ENCODE results near the gene TBC1D10A.

GRCh38 chr22:30251711-30252110, 75.0 kb downstream of the TBC1D10A start:
- TF ChIP-seq, protein P1, sequence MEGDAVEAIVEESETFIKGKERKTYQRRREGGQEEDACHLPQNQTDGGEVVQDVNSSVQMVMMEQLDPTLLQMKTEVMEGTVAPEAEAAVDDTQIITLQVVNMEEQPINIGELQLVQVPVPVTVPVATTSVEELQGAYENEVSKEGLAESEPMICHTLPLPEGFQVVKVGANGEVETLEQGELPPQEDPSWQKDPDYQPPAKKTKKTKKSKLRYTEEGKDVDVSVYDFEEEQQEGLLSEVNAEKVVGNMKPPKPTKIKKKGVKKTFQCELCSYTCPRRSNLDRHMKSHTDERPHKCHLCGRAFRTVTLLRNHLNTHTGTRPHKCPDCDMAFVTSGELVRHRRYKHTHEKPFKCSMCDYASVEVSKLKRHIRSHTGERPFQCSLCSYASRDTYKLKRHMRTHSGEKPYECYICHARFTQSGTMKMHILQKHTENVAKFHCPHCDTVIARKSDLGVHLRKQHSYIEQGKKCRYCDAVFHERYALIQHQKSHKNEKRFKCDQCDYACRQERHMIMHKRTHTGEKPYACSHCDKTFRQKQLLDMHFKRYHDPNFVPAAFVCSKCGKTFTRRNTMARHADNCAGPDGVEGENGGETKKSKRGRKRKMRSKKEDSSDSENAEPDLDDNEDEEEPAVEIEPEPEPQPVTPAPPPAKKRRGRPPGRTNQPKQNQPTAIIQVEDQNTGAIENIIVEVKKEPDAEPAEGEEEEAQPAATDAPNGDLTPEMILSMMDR (conservative IDR thresholded peaks at IDR 0.05; ENCODE audit: low read depth, low read length), result no peak
- no peak for TF ChIP-seq EZH2 (IDR thresholded peaks at IDR 0.05; ENCODE audit: low read length, unreplicated experiment)
- no peak for TF ChIP-seq EZH2phosphoT487 (IDR thresholded peaks at IDR 0.05; ENCODE audit: borderline replicate concordance, low read length)

Measured in PC-3 (cell line).